HFF-Myc (cell line): ENCODE results near the gene FOXJ2.
"Not testable (repeated sequence)": the region's sequence is repeated elsewhere in the genome, so short reads cannot be mapped to it uniquely, and the experiment has no call there.

Experiments used
- DNase-seq: peaks from one replicate; pipeline ENCODE4 v3.0.0-alpha.2; 2011; ENCODE audit warnings: low read depth; ENCODE audit errors: extremely low read depth
- H3K4me3 ChIP-seq: replicated peaks from 2 replicates; pipeline ENCODE4 v1.5.1; 2011; ENCODE audit warnings: low read depth, mild to moderate bottlenecking, control low read depth, low read length
- CTCF ChIP-seq: IDR thresholded peaks from 2 replicates; pipeline ENCODE4 v1.5.1; 2012; ENCODE audit warnings: mild to moderate bottlenecking, low read depth, low read length, control low read depth; ENCODE audit errors: missing control alignments

Gene FOXJ2

GRCh38 chr12:8069582-8069981 lies 37.1 kb downstream of the FOXJ2 start:
- TF ChIP-seq CTCF: no peak
- no peak for DNase-seq
- H3K4me3 ChIP-seq: no peak overlapping the region

GRCh38 chr12:8071820-8072219 lies 39.3 kb downstream of the FOXJ2 start:
- DNase-seq, H3K4me3 ChIP-seq: not testable (repeated sequence)

- H3K4me3 ChIP-seq: no peak overlapping the region
- no peak for TF ChIP-seq CTCF
- DNase-seq: no peak
Measured at GRCh38 chr12:8075935-8076334, 43.4 kb downstream of the FOXJ2 start.

- DNase-seq: no peak
- H3K4me3 ChIP-seq: no peak overlapping the region
- TF ChIP-seq CTCF: no peak
Measured at GRCh38 chr12:8076366-8076765, 43.9 kb downstream of the FOXJ2 start.

- no peak for TF ChIP-seq CTCF
- peak; percentile 43 for DNase-seq
- H3K4me3 ChIP-seq: no peak overlapping the region
Measured at GRCh38 chr12:8077207-8077606, 44.7 kb downstream of the FOXJ2 start.

GRCh38 chr12:8078398-8078797 lies 45.9 kb downstream of the FOXJ2 start:
- peak; percentile 55 for TF ChIP-seq CTCF
- H3K4me3 ChIP-seq: no peak overlapping the region
- DNase-seq: peak; percentile 56

- no peak for TF ChIP-seq CTCF
- no peak overlapping the region for H3K4me3 ChIP-seq
- no peak for DNase-seq
Measured at GRCh38 chr12:8078916-8079315, 46.4 kb downstream of the FOXJ2 start.
